HFF-Myc (cell line): ENCODE results near the gene MLLT10.
"Not testable (repeated sequence)": the region's sequence is repeated elsewhere in the genome, so short reads cannot be mapped to it uniquely, and the experiment has no call there.

ENCODE experiments used
- DNase-seq: peaks from one replicate; pipeline ENCODE4 v3.0.0-alpha.2; 2011; ENCODE audit warnings: low read depth; ENCODE audit errors: extremely low read depth
- H3K4me3 ChIP-seq: replicated peaks from 2 replicates; pipeline ENCODE4 v1.5.1; 2011; ENCODE audit warnings: low read depth, mild to moderate bottlenecking, control low read depth, low read length
- TF ChIP-seq, protein P1 (sequence below): IDR thresholded peaks from 2 replicates; pipeline ENCODE4 v1.5.1; 2012; ENCODE audit warnings: mild to moderate bottlenecking, low read depth, low read length, control low read depth; ENCODE audit errors: missing control alignments

Gene MLLT10

GRCh38 chr10:21625623-21626229 lies 91.7 kb downstream of the MLLT10 start:
- H3K4me3 ChIP-seq = no peak overlapping the region
- TF ChIP-seq, protein P1, sequence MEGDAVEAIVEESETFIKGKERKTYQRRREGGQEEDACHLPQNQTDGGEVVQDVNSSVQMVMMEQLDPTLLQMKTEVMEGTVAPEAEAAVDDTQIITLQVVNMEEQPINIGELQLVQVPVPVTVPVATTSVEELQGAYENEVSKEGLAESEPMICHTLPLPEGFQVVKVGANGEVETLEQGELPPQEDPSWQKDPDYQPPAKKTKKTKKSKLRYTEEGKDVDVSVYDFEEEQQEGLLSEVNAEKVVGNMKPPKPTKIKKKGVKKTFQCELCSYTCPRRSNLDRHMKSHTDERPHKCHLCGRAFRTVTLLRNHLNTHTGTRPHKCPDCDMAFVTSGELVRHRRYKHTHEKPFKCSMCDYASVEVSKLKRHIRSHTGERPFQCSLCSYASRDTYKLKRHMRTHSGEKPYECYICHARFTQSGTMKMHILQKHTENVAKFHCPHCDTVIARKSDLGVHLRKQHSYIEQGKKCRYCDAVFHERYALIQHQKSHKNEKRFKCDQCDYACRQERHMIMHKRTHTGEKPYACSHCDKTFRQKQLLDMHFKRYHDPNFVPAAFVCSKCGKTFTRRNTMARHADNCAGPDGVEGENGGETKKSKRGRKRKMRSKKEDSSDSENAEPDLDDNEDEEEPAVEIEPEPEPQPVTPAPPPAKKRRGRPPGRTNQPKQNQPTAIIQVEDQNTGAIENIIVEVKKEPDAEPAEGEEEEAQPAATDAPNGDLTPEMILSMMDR = no peak

DNA sequence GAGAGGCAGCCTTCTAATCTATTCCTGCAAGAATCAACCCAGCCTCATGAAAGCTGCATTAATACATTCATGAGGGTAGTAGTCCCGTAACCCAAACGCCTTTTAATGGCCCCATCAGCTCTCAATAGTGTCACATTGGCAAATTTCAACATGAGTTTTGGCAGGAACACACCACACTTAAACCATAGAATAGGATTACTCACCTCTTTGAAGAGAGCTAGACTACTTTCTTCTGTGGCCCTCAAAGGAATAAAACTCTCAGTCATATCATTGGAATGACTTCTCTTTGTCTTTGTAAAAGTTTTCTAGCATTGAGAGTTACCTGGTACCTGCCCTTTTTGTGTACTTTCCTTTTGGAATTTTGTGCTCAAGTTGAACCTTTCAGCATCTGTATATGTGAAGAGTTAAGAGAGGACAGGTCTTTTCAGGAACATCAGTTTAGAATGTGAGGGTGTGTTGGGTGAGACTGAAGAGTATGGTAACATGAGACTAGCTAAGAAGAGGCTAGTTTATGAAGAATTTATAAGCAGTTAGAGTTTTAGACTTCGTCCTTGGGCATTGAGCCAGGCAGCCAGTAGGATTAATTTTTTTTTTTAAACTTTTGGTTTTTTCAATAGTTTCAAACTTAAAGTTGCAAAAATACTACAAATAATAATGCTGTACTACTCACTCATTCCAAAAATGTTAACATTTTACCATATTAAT lies 92.6 kb downstream of the MLLT10 start:
- no peak for DNase-seq
- no peak overlapping the region for H3K4me3 ChIP-seq
- TF ChIP-seq, protein P1 = no peak

More at GRCh38 chr10:21625623-21626229, 91.7 kb downstream of the MLLT10 start:
- no peak for DNase-seq

DNA sequence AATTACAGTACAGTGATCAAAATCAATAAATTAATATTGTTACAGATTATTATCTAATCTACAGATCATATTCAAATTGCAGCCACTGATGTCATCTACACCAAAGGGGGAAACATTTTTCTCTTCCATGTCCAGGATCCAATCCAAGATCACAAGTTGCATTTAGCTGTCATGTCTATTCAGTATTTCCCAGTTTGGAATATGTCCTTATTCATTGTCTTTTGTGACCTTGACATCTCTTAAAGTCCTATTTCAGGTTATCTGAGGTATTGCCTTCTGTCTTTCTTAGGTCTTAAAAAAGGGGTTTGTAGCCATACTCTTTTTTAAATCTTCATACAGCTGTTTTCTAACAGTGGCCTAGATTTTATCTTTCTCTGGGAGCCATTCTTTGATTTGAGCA lies 93.3 kb downstream of the MLLT10 start:
- DNase-seq = no peak
- no peak overlapping the region for H3K4me3 ChIP-seq
- TF ChIP-seq, protein P1 = no peak

- H3K4me3 ChIP-seq = no peak overlapping the region
- TF ChIP-seq, protein P1 = no peak
- DNase-seq = no peak
Observed at GRCh38 chr10:21628023-21628422, 94.0 kb downstream of the MLLT10 start.

GRCh38 chr10:21628645-21629044 lies 94.6 kb downstream of the MLLT10 start:
- H3K4me3 ChIP-seq, DNase-seq: not testable (repeated sequence)

GRCh38 chr10:21634599-21635365 lies 100.8 kb downstream of the MLLT10 start:
- no peak overlapping the region for H3K4me3 ChIP-seq
- no peak for DNase-seq
- TF ChIP-seq, protein P1 = no peak

DNA sequence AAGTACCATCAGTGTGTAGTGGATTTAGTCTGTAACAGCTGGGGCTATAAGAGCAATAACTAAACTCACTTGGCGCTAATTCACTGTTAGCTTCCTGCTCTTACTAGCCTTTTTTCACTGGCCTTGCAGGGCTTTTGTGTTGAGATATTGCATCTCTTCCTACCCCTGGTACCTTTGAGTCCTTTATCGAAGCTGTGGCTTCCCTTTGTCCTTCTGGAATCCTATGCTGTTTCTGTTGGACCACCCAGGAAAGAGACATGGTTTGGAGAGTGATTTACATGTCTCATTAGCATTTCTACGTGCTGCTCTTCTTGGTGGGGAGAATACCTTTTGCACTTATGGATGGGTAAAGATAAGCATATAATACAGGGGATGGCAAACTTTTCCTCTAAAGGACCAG lies 103.8 kb downstream of the MLLT10 start:
- no peak overlapping the region for H3K4me3 ChIP-seq
- TF ChIP-seq, protein P1 = no peak
- no peak for DNase-seq
